Caco-2 (cell line): ENCODE measurements around the gene SYT9. TPM values are rescaled to one million over a fixed set of nuclear protein-coding genes. Genes with fewer than 3 reads are reported as not detected.

Experiments
- BruUV-seq: library from RNA; stranded (reverse); fragments of 400-500 nt; replicated peaks from 2 replicates; lab custom pipeline; 2021; lab: Mats Ljungman, UMichigan
- CTCF ChIA-PET: fragments of 300-600 bp; sonication (Branson Sonifier 250); formaldehyde crosslinking; loops from one replicate; lab custom pipeline; 2022; ENCODE audit warnings: antibody characterized with exemption; lab: Charles Lee
- POLR2A ChIA-PET: fragments of 300-600 bp; sonication (Branson Sonifier 250); formaldehyde crosslinking; loops from one replicate; lab custom pipeline; 2022; ENCODE audit warnings: antibody characterized with exemption; lab: Charles Lee
- DNase-seq, 2 experiments: peaks; one replicate each; pipeline versions ENCODE4 v3.0.0 to v3.0.0-alpha.2; 2020 to 2022
- H3K27me3 ChIP-seq: replicated peaks from 2 replicates; pipeline ENCODE4 v1.6.0; 2011; ENCODE audit warnings: low read length; ENCODE audit not compliant: control insufficient read depth, insufficient read depth
- H3K36me3 ChIP-seq: 2 replicates; pipeline ENCODE4 v1.5.1; 2011; ENCODE audit warnings: low read length; ENCODE audit not compliant: control insufficient read depth, insufficient read depth
- H3K4me1 ChIP-seq: fragments of 250-450 bp; sonication (Bioruptor Pico); 2 replicates; pipeline ENCODE4 v1.5.1; 2020; ENCODE audit warnings: mild to moderate bottlenecking
- H3K4me3 ChIP-seq: 2 replicates; pipeline ENCODE4 v1.5.1; 2011; ENCODE audit warnings: low read depth, mild to moderate bottlenecking, control low read depth, low read length
- H3K9me3 ChIP-seq: fragments of 250-450 bp; sonication (Bioruptor Pico); 2 replicates; pipeline ENCODE4 v1.5.1; 2020; ENCODE audit warnings: mild to moderate bottlenecking, moderate library complexity
- H3K27ac Mint-ChIP-seq: one replicate; pipeline ENCODE4 v1.8.0; 2022; ENCODE audit warnings: mixed read lengths; ENCODE audit not compliant: unreplicated experiment
- H3K27me3 Mint-ChIP-seq: one replicate; pipeline ENCODE4 v1.8.0; 2022; ENCODE audit warnings: mixed read lengths; ENCODE audit not compliant: insufficient read depth, unreplicated experiment
- H3K36me3 Mint-ChIP-seq: one replicate; pipeline ENCODE4 v1.8.0; 2022; ENCODE audit warnings: mild to moderate bottlenecking, mixed read lengths; ENCODE audit not compliant: insufficient read depth, unreplicated experiment
- H3K4me1 Mint-ChIP-seq: one replicate; pipeline ENCODE4 v1.8.0; 2022; ENCODE audit warnings: low read depth, mixed read lengths; ENCODE audit not compliant: unreplicated experiment
- H3K4me3 Mint-ChIP-seq: one replicate; pipeline ENCODE4 v1.8.0; 2022; ENCODE audit warnings: mild to moderate bottlenecking, moderate library complexity, mixed read lengths; ENCODE audit not compliant: unreplicated experiment
- H3K9me3 Mint-ChIP-seq: one replicate; pipeline ENCODE4 v1.8.0; 2022; ENCODE audit warnings: mixed read lengths; ENCODE audit not compliant: unreplicated experiment
- intact Hi-C: fragments of 100-400 bp; cut with micrococcal nuclease; formaldehyde crosslinking; loops from one replicate; pipeline ENCODE4 v1.10.0; 2022; ENCODE audit not compliant: unreplicated experiment
- total RNA-seq: library from RNA; stranded (reverse); gene quantifications from 2 replicates; pipeline ENCODE4 v1.2.3, GENCODE V29; 2022
- TF ChIP-seq, protein P1 (sequence below), 2 experiments: fragments of 200-600 bp in 1 of 2; IDR thresholded peaks; 1 replicate in 1 of 2; 2 replicates in 1 of 2; pipeline versions ENCODE4 v1.5.1 to v1.8.0; 2011 to 2022; ENCODE audit warnings: antibody characterized with exemption in 1 of 2, control low read depth in 1 of 2, inconsistent platforms in 1 of 2, low read depth in 1 of 2, low read length in 1 of 2, mild to moderate bottlenecking in 1 of 2, moderate library complexity in 1 of 2; ENCODE audit not compliant: insufficient read depth in 1 of 2, severe bottlenecking in 1 of 2, unreplicated experiment in 1 of 2

The SYT9 gene
- total RNA-seq, 1 experiment from 2014 or later: not detected

DNA sequence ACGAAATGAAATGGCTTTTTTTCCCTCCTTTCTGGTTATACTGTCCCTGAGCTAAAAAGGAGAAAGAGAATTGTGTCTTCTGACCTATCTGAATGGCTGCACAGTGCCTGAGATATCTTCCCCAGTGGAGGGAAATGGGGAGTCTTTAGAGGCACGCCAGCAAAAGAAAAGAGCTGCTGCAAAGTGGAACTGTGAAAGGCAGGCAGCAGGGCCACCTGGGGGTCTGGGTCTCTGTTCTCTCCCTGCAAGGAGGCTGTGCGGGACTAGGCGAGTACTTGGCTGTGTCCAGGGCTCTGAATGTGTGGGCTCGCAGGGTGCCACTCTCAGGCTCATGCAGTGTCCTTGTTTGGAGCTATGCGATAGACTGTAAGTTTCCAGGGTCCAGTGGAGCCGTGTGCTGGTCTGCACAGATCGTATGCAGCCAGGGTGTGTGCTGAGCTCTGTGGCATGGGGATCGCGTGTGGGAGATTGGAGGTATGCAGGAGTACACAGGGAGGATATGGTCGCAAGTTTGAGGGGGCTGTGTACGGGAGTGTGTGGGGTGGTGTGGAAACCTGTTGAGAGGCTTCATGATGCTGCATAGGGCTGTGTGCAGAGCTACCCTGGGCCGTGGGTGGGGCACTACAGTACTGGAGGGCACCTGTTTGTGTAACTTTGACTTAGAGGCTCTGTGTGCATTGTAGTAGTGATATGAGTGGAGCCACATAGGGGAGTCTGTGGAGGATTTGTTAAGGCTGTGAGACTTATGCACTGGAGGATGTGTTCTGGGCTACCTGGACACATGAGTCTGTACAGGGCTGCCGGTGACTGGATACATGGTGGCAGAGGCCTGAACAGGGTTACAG is 163.5 kb downstream of the SYT9 start:
- Histone ChIP-seq H3K27me3 (no peaks in the 10 kb centered on the region; the same call in 1 of the 2 replicates), H3K9me3 (0 out of 2 replicates have a peak, but pooled peaks cover 4% of the 10 kb centered on the region), H3K36me3 (no peaks in the 10 kb centered on the region), H3K4me1 (no peaks in the 10 kb centered on the region), H3K4me3 (no peak overlapping the region)
- Mint-ChIP-seq H3K36me3 (no peaks in the 10 kb centered on the region), H3K4me1 (peaks cover 5% of the 10 kb centered on the region), H3K27me3 (peaks cover 13% of the 10 kb centered on the region), H3K27ac (no peak overlapping the region), H3K9me3 (no peaks in the 10 kb centered on the region), H3K4me3 (no peak overlapping the region)
- BruUV-seq: no TSS peak
- CTCF ChIA-PET: interaction anchor here (0.9 to 1.3 kb wide), 2 partner anchors 27 to 62 kb away, joined by 3 to 6 read pairs; no protein-coding TSS in a partner anchor
- TF ChIP-seq, protein P1, sequence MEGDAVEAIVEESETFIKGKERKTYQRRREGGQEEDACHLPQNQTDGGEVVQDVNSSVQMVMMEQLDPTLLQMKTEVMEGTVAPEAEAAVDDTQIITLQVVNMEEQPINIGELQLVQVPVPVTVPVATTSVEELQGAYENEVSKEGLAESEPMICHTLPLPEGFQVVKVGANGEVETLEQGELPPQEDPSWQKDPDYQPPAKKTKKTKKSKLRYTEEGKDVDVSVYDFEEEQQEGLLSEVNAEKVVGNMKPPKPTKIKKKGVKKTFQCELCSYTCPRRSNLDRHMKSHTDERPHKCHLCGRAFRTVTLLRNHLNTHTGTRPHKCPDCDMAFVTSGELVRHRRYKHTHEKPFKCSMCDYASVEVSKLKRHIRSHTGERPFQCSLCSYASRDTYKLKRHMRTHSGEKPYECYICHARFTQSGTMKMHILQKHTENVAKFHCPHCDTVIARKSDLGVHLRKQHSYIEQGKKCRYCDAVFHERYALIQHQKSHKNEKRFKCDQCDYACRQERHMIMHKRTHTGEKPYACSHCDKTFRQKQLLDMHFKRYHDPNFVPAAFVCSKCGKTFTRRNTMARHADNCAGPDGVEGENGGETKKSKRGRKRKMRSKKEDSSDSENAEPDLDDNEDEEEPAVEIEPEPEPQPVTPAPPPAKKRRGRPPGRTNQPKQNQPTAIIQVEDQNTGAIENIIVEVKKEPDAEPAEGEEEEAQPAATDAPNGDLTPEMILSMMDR (IDR thresholded peaks at IDR 0.05; ENCODE audit: insufficient read depth in 1 of 2, low read depth in 1 of 2, low read length in 1 of 2, severe bottlenecking in 1 of 2, unreplicated experiment in 1 of 2): no peak
- no peak for DNase-seq
- intact Hi-C loops: loop anchor here (2.0 kb wide), 1 partner anchor 28 kb away; no protein-coding TSS in a partner anchor
- POLR2A ChIA-PET: no interaction called here

DNA sequence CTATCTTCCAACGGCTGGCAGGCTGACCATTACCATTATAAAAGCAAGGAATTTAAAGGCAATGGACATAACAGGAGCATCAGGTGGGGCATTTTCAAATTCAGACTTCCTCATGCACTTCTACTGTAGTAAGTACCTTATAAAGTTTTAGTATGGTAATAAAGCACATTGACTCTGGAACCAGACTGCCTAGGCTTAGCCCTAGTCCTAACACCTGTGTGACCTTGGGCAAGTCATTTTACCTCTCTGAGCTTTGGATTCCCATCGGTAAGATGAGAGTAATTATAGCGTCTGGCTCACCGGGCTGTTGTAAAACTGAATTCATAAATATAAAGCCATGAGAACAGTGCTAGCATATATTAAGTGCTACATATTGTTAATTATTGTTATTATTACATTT is 164.4 kb downstream of the SYT9 start:
- POLR2A ChIA-PET: no interaction called here
- Histone ChIP-seq H3K27me3 (no peaks in the 10 kb centered on the region; the same call in 1 of the 2 replicates), H3K4me3 (no peak overlapping the region), H3K36me3 (no peaks in the 10 kb centered on the region), H3K4me1 (no peaks in the 10 kb centered on the region), H3K9me3 (0 out of 2 replicates have a peak, but pooled peaks cover 4% of the 10 kb centered on the region)
- H3K27me3 Mint-ChIP-seq: peaks cover 11% of the 10 kb centered on the region
- H3K9me3 Mint-ChIP-seq: no peaks in the 10 kb centered on the region
- no peak for DNase-seq
- TF ChIP-seq, protein P1 (IDR thresholded peaks at IDR 0.05; ENCODE audit: insufficient read depth in 1 of 2, low read depth in 1 of 2, low read length in 1 of 2, severe bottlenecking in 1 of 2, unreplicated experiment in 1 of 2): no peak
- H3K4me1 Mint-ChIP-seq: peaks cover 5% of the 10 kb centered on the region
- H3K27ac Mint-ChIP-seq: no peak overlapping the region
- intact Hi-C loops: no loop called here
- no peaks in the 10 kb centered on the region for H3K36me3 Mint-ChIP-seq
- no peak overlapping the region for H3K4me3 Mint-ChIP-seq
- CTCF ChIA-PET: no interaction called here
- BruUV-seq: no TSS peak

DNA sequence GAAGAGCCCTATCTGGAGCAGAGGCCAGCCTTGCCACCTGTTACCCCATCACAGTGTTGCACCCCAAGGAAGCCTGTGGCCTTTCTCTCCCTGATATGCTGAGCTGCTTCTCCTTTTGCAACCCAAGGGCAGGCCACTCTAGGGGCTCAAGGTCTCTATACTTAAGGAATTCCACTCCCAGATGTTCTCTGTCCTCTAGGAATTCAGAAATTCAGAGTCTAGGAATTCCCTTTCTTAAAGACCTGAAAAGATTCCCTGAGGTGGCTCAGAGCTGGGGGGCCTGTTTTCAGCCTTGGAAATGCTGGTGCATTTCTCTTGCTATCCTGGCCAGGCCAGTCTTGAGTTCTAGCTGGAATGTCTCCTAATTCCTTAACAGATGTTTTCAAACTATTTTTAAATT is 165.6 kb downstream of the SYT9 start:
- ChIA-PET CTCF (no interaction called here), POLR2A (no interaction called here)
- H3K4me3 Mint-ChIP-seq: no peak overlapping the region
- H3K9me3 ChIP-seq: no peaks in the 10 kb centered on the region
- peaks cover 18% of the 10 kb centered on the region for H3K27me3 Mint-ChIP-seq
- H3K4me1 Mint-ChIP-seq: peaks cover 5% of the 10 kb centered on the region
- no peaks in the 10 kb centered on the region for H3K36me3 ChIP-seq
- no peaks in the 10 kb centered on the region for H3K36me3 Mint-ChIP-seq
- H3K4me3 ChIP-seq: no peak overlapping the region
- no peak for DNase-seq
- intact Hi-C loops: no loop called here
- BruUV-seq: no TSS peak
- no peaks in the 10 kb centered on the region for H3K4me1 ChIP-seq
- H3K9me3 Mint-ChIP-seq: no peaks in the 10 kb centered on the region
- TF ChIP-seq, protein P1 (IDR thresholded peaks at IDR 0.05; ENCODE audit: insufficient read depth in 1 of 2, low read depth in 1 of 2, low read length in 1 of 2, severe bottlenecking in 1 of 2, unreplicated experiment in 1 of 2): no peak
- H3K27me3 ChIP-seq: no peaks in the 10 kb centered on the region; the same call in 1 of the 2 replicates
- no peak overlapping the region for H3K27ac Mint-ChIP-seq
